ENCODE data around the gene SPRY1.

SPRY1 gene

GRCh38 chr4:123411514-123411913 lies 14.9 kb downstream of the SPRY1 start:
- TF ChIP-seq USF1 (IDR thresholded peaks at IDR 0.05) (no peak), ZBTB7A (IDR thresholded peaks at IDR 0.05; ENCODE audit: low read depth) (no peak), TEAD4 (IDR thresholded peaks at IDR 0.05) (no peak), EP300 (IDR thresholded peaks at IDR 0.05; ENCODE audit: borderline replicate concordance) (no peak), CREB1 (IDR thresholded peaks at IDR 0.05; ENCODE audit: low read depth) (no peak), RAD21 (IDR thresholded peaks at IDR 0.05; ENCODE audit: low read depth) (no peak), YY1 (IDR thresholded peaks at IDR 0.05; ENCODE audit: low read depth) (no peak), FOXM1 (IDR thresholded peaks at IDR 0.05; ENCODE audit: borderline replicate concordance, low read depth) (no peak), TAF1 (IDR thresholded peaks at IDR 0.05; ENCODE audit: low read depth) (no peak), EGR1 (IDR thresholded peaks at IDR 0.05) (no peak), CEBPB (IDR thresholded peaks at IDR 0.05) (no peak), TCF12 (IDR thresholded peaks at IDR 0.05; ENCODE audit: low read depth) (no peak)

- no peak for TF ChIP-seq TCF12 (IDR thresholded peaks at IDR 0.05; ENCODE audit: low read depth)
Observed at GRCh38 chr4:123412091-123412505, 15.5 kb downstream of the SPRY1 start.

GRCh38 chr4:123412700-123413512 lies 16.3 kb downstream of the SPRY1 start:
- no peak for TF ChIP-seq ZBTB7A (IDR thresholded peaks at IDR 0.05; ENCODE audit: low read depth)
- no peak for TF ChIP-seq TCF12 (IDR thresholded peaks at IDR 0.05; ENCODE audit: low read depth)
- TF ChIP-seq TEAD4 (IDR thresholded peaks at IDR 0.05) = no peak
- TF ChIP-seq EP300 (IDR thresholded peaks at IDR 0.05; ENCODE audit: borderline replicate concordance) = no peak
- TF ChIP-seq CREB1 (IDR thresholded peaks at IDR 0.05; ENCODE audit: low read depth) = no peak
- no peak for TF ChIP-seq CEBPB (IDR thresholded peaks at IDR 0.05)
- TF ChIP-seq FOXM1 (IDR thresholded peaks at IDR 0.05; ENCODE audit: borderline replicate concordance, low read depth) = no peak
- no peak for TF ChIP-seq YY1 (IDR thresholded peaks at IDR 0.05; ENCODE audit: low read depth)
- no peak for TF ChIP-seq TAF1 (IDR thresholded peaks at IDR 0.05; ENCODE audit: low read depth)
- no peak for TF ChIP-seq MAX (IDR thresholded peaks at IDR 0.05)
- no peak for TF ChIP-seq NFIC (IDR thresholded peaks at IDR 0.05)
- no peak for TF ChIP-seq USF1 (IDR thresholded peaks at IDR 0.05)
- no peak for TF ChIP-seq EGR1 (IDR thresholded peaks at IDR 0.05)
- TF ChIP-seq RAD21 (IDR thresholded peaks at IDR 0.05; ENCODE audit: low read depth) = no peak
- TF ChIP-seq, protein P1, sequence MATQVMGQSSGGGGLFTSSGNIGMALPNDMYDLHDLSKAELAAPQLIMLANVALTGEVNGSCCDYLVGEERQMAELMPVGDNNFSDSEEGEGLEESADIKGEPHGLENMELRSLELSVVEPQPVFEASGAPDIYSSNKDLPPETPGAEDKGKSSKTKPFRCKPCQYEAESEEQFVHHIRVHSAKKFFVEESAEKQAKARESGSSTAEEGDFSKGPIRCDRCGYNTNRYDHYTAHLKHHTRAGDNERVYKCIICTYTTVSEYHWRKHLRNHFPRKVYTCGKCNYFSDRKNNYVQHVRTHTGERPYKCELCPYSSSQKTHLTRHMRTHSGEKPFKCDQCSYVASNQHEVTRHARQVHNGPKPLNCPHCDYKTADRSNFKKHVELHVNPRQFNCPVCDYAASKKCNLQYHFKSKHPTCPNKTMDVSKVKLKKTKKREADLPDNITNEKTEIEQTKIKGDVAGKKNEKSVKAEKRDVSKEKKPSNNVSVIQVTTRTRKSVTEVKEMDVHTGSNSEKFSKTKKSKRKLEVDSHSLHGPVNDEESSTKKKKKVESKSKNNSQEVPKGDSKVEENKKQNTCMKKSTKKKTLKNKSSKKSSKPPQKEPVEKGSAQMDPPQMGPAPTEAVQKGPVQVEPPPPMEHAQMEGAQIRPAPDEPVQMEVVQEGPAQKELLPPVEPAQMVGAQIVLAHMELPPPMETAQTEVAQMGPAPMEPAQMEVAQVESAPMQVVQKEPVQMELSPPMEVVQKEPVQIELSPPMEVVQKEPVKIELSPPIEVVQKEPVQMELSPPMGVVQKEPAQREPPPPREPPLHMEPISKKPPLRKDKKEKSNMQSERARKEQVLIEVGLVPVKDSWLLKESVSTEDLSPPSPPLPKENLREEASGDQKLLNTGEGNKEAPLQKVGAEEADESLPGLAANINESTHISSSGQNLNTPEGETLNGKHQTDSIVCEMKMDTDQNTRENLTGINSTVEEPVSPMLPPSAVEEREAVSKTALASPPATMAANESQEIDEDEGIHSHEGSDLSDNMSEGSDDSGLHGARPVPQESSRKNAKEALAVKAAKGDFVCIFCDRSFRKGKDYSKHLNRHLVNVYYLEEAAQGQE (IDR thresholded peaks at IDR 0.05; ENCODE audit: low read depth) = no peak

- TF ChIP-seq YY1 (IDR thresholded peaks at IDR 0.05; ENCODE audit: low read depth) (no peak), EP300 (IDR thresholded peaks at IDR 0.05; ENCODE audit: borderline replicate concordance) (no peak), RAD21 (IDR thresholded peaks at IDR 0.05; ENCODE audit: low read depth) (no peak), CREB1 (IDR thresholded peaks at IDR 0.05; ENCODE audit: low read depth) (no peak), TCF12 (IDR thresholded peaks at IDR 0.05; ENCODE audit: low read depth) (no peak), EGR1 (IDR thresholded peaks at IDR 0.05) (no peak), NFIC (IDR thresholded peaks at IDR 0.05) (no peak), TAF1 (IDR thresholded peaks at IDR 0.05; ENCODE audit: low read depth) (no peak), ZBTB7A (IDR thresholded peaks at IDR 0.05; ENCODE audit: low read depth) (no peak), MAX (IDR thresholded peaks at IDR 0.05) (no peak), USF1 (IDR thresholded peaks at IDR 0.05) (no peak), TEAD4 (IDR thresholded peaks at IDR 0.05) (no peak), CEBPB (IDR thresholded peaks at IDR 0.05) (no peak), FOXM1 (IDR thresholded peaks at IDR 0.05; ENCODE audit: borderline replicate concordance, low read depth) (no peak)
- TF ChIP-seq, protein P1 (IDR thresholded peaks at IDR 0.05; ENCODE audit: low read depth) = no peak
Observed at GRCh38 chr4:123415576-123415975, 19.0 kb downstream of the SPRY1 start.

- TF ChIP-seq RAD21 (IDR thresholded peaks at IDR 0.05; ENCODE audit: low read depth) = no peak
- no peak for TF ChIP-seq EP300 (IDR thresholded peaks at IDR 0.05; ENCODE audit: borderline replicate concordance)
- no peak for TF ChIP-seq TAF1 (IDR thresholded peaks at IDR 0.05; ENCODE audit: low read depth)
- no peak for TF ChIP-seq ZBTB7A (IDR thresholded peaks at IDR 0.05; ENCODE audit: low read depth)
- no peak for TF ChIP-seq YY1 (IDR thresholded peaks at IDR 0.05; ENCODE audit: low read depth)
- no peak for TF ChIP-seq MAX (IDR thresholded peaks at IDR 0.05)
- no peak for TF ChIP-seq EGR1 (IDR thresholded peaks at IDR 0.05)
- TF ChIP-seq FOXM1 (IDR thresholded peaks at IDR 0.05; ENCODE audit: borderline replicate concordance, low read depth) = no peak
- TF ChIP-seq USF1 (IDR thresholded peaks at IDR 0.05) = no peak
- no peak for TF ChIP-seq TEAD4 (IDR thresholded peaks at IDR 0.05)
- TF ChIP-seq, protein P1 (IDR thresholded peaks at IDR 0.05; ENCODE audit: low read depth) = no peak
- no peak for TF ChIP-seq CREB1 (IDR thresholded peaks at IDR 0.05; ENCODE audit: low read depth)
- no peak for TF ChIP-seq CEBPB (IDR thresholded peaks at IDR 0.05)
- TF ChIP-seq NFIC (IDR thresholded peaks at IDR 0.05) = no peak
- no peak for TF ChIP-seq TCF12 (IDR thresholded peaks at IDR 0.05; ENCODE audit: low read depth)
Observed at GRCh38 chr4:123415977-123416376, 19.4 kb downstream of the SPRY1 start.

All from Ishikawa (cell line).